PC-9 (cell line): ENCODE data around the gene RPS15. TPM values are rescaled to one million over a fixed set of nuclear protein-coding genes. Genes with fewer than 3 reads are reported as not detected.

Experiments used
- Bru-seq: library from RNA; stranded (reverse); fragments of 400-500 nt; gene quantifications from one replicate; lab custom pipeline; 2021; lab: Mats Ljungman, UMichigan
- BruChase-seq, 2 experiments: library from RNA; stranded (reverse); fragments of 400-500 nt; gene quantifications; one replicate each; lab custom pipeline; 2021; lab: Mats Ljungman, UMichigan
- BruUV-seq: library from RNA; stranded (reverse); fragments of 400-500 nt; replicated peaks from 2 replicates; lab custom pipeline; 2021; lab: Mats Ljungman, UMichigan
- CTCF ChIA-PET: fragments of 300-600 bp; sonication (Branson Sonifier 250); formaldehyde crosslinking; loops from one replicate; lab custom pipeline; 2022; ENCODE audit warnings: antibody characterized with exemption; lab: Charles Lee
- POLR2A ChIA-PET: fragments of 300-600 bp; sonication (Branson Sonifier 250); formaldehyde crosslinking; loops from one replicate; lab custom pipeline; 2022; ENCODE audit warnings: antibody characterized with exemption; ENCODE audit not compliant: unreplicated experiment; lab: Charles Lee
- DNase-seq, 2 experiments: peaks; one replicate each; pipeline versions ENCODE4 v3.0.0 to v3.0.0-alpha.2; 2015 to 2022; ENCODE audit warnings: mixed read lengths in 1 of 2
- H2AFZ ChIP-seq: fragments of 200-600 bp; sonication (generic); 2 replicates; pipeline ENCODE4 v1.8.1; 2017; ENCODE audit warnings: antibody characterized with exemption
- H3F3A ChIP-seq: fragments of 200-600 bp; sonication (generic); 2 replicates; pipeline ENCODE4 v1.8.1; 2017; ENCODE audit warnings: antibody characterized with exemption, mild to moderate bottlenecking, low read depth; ENCODE audit not compliant: insufficient read depth
- H3K27ac ChIP-seq: fragments of 200-600 bp; sonication (generic); 2 replicates; pipeline ENCODE4 v1.6.1; 2016; ENCODE audit warnings: mixed run types
- H3K27me3 ChIP-seq: fragments of 200-600 bp; sonication (generic); 2 replicates; pipeline ENCODE4 v1.6.1; 2016; ENCODE audit warnings: low read depth, mixed run types; ENCODE audit not compliant: insufficient read depth
- H3K36me3 ChIP-seq: fragments of 200-600 bp; sonication (generic); 2 replicates; pipeline ENCODE4 v1.6.1; 2016; ENCODE audit warnings: low read depth, mixed run types
- H3K4me1 ChIP-seq: fragments of 200-600 bp; sonication (generic); replicated peaks from 2 replicates; pipeline ENCODE4 v1.6.1; 2016; ENCODE audit warnings: mixed run types; ENCODE audit not compliant: insufficient read depth
- H3K4me2 ChIP-seq: fragments of 200-600 bp; sonication (generic); 2 replicates; pipeline ENCODE4 v1.6.1; 2017; ENCODE audit warnings: mixed run types
- H3K4me3 ChIP-seq: fragments of 200-600 bp; sonication (generic); 2 replicates; pipeline ENCODE4 v1.6.1; 2016; ENCODE audit warnings: mixed run types
- H3K79me2 ChIP-seq: fragments of 200-600 bp; sonication (generic); 2 replicates; pipeline ENCODE4 v1.6.1; 2017; ENCODE audit warnings: low read depth, mixed run types
- H3K9me2 ChIP-seq: fragments of 200-600 bp; sonication (generic); 2 replicates; pipeline ENCODE4 v1.8.1; 2017; ENCODE audit warnings: mild to moderate bottlenecking; ENCODE audit not compliant: insufficient read depth
- H3K9me3 ChIP-seq: fragments of 200-600 bp; sonication (generic); 2 replicates; pipeline ENCODE4 v1.8.1; 2016; ENCODE audit warnings: low read depth; ENCODE audit not compliant: insufficient read depth
- H4K20me1 ChIP-seq: fragments of 200-600 bp; sonication (generic); 2 replicates; pipeline ENCODE4 v1.8.1; 2017; ENCODE audit not compliant: insufficient read depth
- CTCF ChIP-seq: fragments of 200-600 bp; sonication (generic); conservative IDR thresholded peaks from 2 replicates; pipeline ENCODE4 v1.6.1; 2017; ENCODE audit warnings: mixed run types, antibody characterized with exemption, mild to moderate bottlenecking, moderate library complexity
- EZH2 ChIP-seq: fragments of 200-600 bp; sonication (generic); IDR thresholded peaks from 2 replicates; pipeline ENCODE4 v1.8.0; 2017; ENCODE audit warnings: antibody characterized with exemption, low read depth
- intact Hi-C: fragments of 100-400 bp; cut with micrococcal nuclease; formaldehyde crosslinking; loops from one replicate; pipeline ENCODE4 v1.10.0; 2022; ENCODE audit not compliant: unreplicated experiment
- long read RNA-seq: library from polyadenylated mRNA; stranded (forward); transcript quantifications from one replicate; pipeline ENCODE4 v2.0.0, GENCODE V29; 2022
- total RNA-seq: library from RNA; stranded (reverse); gene quantifications from 2 replicates; pipeline ENCODE4 v1.2.3, GENCODE V29; 2021

The RPS15 gene
- total RNA-seq: 967 and 1,004 TPM in 2 replicates
- percentile 100 among the genes with signal in this experiment for Bru-seq, nascent RNA
- BruChase-seq, experiment 1, labeled RNA remaining after a 2-hour chase: percentile 100 among the genes with signal in this experiment
- percentile 99 among the genes with signal in this experiment for BruChase-seq, experiment 2, labeled RNA remaining after a 6-hour chase
- long read RNA-seq, transcript RPS15-210 (3 exons, 873 nt): minor isoform, 70 of 1,686 reads
- long read RNA-seq, transcript RPS15-201 (4 exons, 534 nt): minor isoform, 38 of 1,686 reads
- long read RNA-seq, transcript RPS15-206 (4 exons, 473 nt): minor isoform, 5 of 1,686 reads
- long read RNA-seq, transcript RPS15-209 (4 exons, 510 nt): major isoform, 1,465 of 1,686 reads
- long read RNA-seq, partial matches to known transcripts: 89 of 1,686 reads
- long read RNA-seq, other reads (novel, unspliced or antisense): 9 of 1,686 reads

DNA sequence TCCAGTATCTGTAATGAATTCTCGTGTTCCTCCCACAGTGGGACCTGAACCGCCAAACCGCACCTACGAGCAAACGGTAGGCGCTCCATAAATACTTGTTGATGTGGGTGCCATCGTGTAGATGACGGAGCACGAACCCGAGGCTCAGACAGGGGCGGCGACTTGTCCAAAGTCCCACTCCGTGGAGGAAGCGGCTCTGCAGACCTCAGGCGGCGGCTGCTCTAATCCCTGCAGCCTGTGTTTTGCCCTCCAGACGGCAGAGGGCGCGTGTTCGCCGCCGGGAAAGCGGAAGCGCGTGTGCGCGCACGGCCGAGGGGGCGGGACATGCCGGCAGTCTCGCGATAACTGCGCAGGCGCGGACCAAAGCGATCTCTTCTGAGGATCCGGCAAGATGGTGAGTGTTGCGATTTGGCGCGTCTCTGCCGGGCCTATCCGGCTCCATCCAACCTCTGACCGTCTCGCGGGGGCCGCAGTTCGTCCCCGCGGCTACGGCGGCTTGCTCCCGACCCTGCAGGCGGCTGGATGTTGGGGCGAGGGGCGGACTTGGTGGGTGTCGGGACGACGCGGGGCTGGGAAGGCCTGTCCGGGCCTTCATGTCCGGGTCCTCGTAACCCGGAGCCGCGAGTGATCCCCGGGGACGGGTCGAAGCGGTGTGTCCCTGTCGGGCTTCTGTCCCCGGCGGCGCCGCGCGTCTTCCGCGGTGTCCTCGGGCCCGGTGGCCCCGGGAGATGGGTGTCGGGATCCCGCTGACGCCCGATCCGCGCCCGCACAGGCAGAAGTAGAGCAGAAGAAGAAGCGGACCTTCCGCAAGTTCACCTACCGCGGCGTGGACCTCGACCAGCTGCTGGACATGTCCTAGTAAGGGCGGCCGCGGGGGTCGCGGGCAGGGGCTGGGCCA, at the start of gene RPS15:
RPS15 (plus strand) TSS at position 362 of the 898 bp plus-strand sequence; CDS start at position 392, 30 bp downstream.
- BruUV-seq: TSS peak; percentile 60
- Histone ChIP-seq H2AFZ (0 out of 2 replicates have a peak within 1 kb of the TSS, but pooled peaks have one; percentile 68), H3K36me3 (peaks cover 10% of the 10 kb centered on the region), H3K9me3 (no peaks in the 10 kb centered on the region), H3F3A (peaks cover 65% of the 10 kb centered on the region), H3K9me2 (no peaks in the 10 kb centered on the region), H4K20me1 (peaks cover 39% of the 10 kb centered on the region), H3K79me2 (peaks cover 40% of the 10 kb centered on the region), H3K4me2 (peak within 1 kb of the TSS; percentile 90), H3K4me1 (peaks cover 9% of the 10 kb centered on the region), H3K4me3 (peak within 1 kb of the TSS; percentile 76), H3K27me3 (no peaks in the 10 kb centered on the region), H3K27ac (peak within 1 kb of the TSS; percentile 89)
- CTCF ChIA-PET: no interaction called here
- POLR2A ChIA-PET: interaction anchor here (0.6 kb wide), 1 partner anchor 53 kb away, joined by 4 read pairs; the partner anchor contains the start of gene REEP6
- DNase-seq: peak; percentile 77 to 85
- TF ChIP-seq EZH2 (no peak), CTCF (peak; percentile 75)
- intact Hi-C loops: loop anchor here (1.0 kb wide), 1 partner anchor 30 kb away; no protein-coding TSS in a partner anchor

DNA sequence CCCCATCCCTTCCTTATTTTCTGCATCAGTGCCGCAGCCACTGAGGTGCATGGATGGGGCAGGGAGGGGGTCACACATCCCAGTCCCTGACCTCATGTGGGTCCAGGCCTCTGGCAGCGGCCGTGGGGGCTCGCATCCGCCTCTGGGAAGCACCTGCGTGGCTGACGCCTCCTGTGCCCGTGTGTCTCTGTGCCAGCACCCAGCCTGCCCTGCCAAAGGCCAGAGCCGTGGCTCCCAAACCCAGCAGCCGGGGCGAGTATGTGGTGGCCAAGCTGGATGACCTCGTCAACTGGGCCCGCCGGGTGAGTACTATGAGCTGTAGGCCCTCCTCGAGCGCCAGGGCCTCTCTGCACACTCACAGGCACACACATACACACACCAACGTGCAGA, 49.6 kb upstream of the RPS15 start:
- Histone ChIP-seq H3K27me3 (no peaks in the 10 kb centered on the region), H3K4me1 (no peaks in the 10 kb centered on the region), H3K9me2 (no peaks in the 10 kb centered on the region), H3K4me2 (no peak overlapping the region), H3K27ac (no peak overlapping the region), H3K4me3 (no peak overlapping the region), H3K36me3 (no peaks in the 10 kb centered on the region), H3F3A (no peaks in the 10 kb centered on the region), H3K79me2 (0 out of 2 replicates have a peak, but pooled peaks cover 4% of the 10 kb centered on the region), H2AFZ (no peak overlapping the region), H4K20me1 (no peaks in the 10 kb centered on the region), H3K9me3 (no peaks in the 10 kb centered on the region)
- TF ChIP-seq EZH2 (no peak), CTCF (no peak)
- CTCF ChIA-PET: no interaction called here
- intact Hi-C loops: no loop called here
- POLR2A ChIA-PET: no interaction called here
- DNase-seq: no peak
- BruUV-seq: no TSS peak
